ENCODE results near the gene ZSCAN18. TPM values are rescaled to one million over a fixed set of nuclear protein-coding genes. Genes with fewer than 3 reads are reported as not detected.

Gene ZSCAN18
- total and polyA plus RNA-seq, 11 donors, result 41.9 to 114 (median 71.8) TPM

- Histone ChIP-seq H3K4me3 (no peak overlapping the region), H3K4me1 (peaks cover 0 to 15% (median 5%) of the 10 kb centered on the region in 12 donors), H3K27ac (no peak overlapping the region), H3K27me3 (no peaks in the 10 kb centered on the region), H3K36me3 (no peaks in the 10 kb centered on the region), H3K9me3 (peaks cover 0 to 81% (median 22%) of the 10 kb centered on the region in 12 donors)
- intact Hi-C loops (cut with DNase I), result no loop called here
- 96 to 98% (median 97%) methylated on average over 15 to 16 of the region's 16 CpGs for WGBS, 4 donors
- no peak for ATAC-seq
- TF ChIP-seq CTCF (IDR thresholded peaks at IDR 0.05), result no peak
- no peak for TF ChIP-seq POLR2A (IDR thresholded peaks at IDR 0.05)
- no peak for DNase-seq
Measured at GRCh38 chr19:58052256-58052655, 45.8 kb downstream of the ZSCAN18 start.

- H3K27me3 ChIP-seq, result no peaks in the 10 kb centered on the region
- intact Hi-C loops (cut with DNase I), result no loop called here
- H3K9me3 ChIP-seq, result peaks cover 0 to 95% (median 53%) of the 10 kb centered on the region in 12 donors
- no peak overlapping the region for H3K27ac ChIP-seq
- no peaks in the 10 kb centered on the region for H3K36me3 ChIP-seq
- WGBS, 4 donors, result 90 to 95% (median 93%) methylated on average over 10 to 12 of the region's 12 CpGs
- no peak overlapping the region for H3K4me3 ChIP-seq
- TF ChIP-seq CTCF (IDR thresholded peaks at IDR 0.05) (no peak), POLR2A (IDR thresholded peaks at IDR 0.05) (no peak)
- DNase-seq, result no peak
- ATAC-seq, result no peak
- no peaks in the 10 kb centered on the region for H3K4me1 ChIP-seq
Measured at GRCh38 chr19:58047672-58048071, 50.4 kb downstream of the ZSCAN18 start.

GRCh38 chr19:58046856-58047255 is 51.2 kb downstream of the ZSCAN18 start:
- Histone ChIP-seq H3K27ac (no peak overlapping the region), H3K27me3 (no peaks in the 10 kb centered on the region), H3K4me1 (no peaks in the 10 kb centered on the region), H3K4me3 (no peak overlapping the region), H3K9me3 (peaks cover 0 to 96% (median 55%) of the 10 kb centered on the region in 12 donors), H3K36me3 (no peaks in the 10 kb centered on the region)
- DNase-seq (no peak), ATAC-seq (no peak)
- intact Hi-C loops (cut with DNase I), result no loop called here
- TF ChIP-seq CTCF (IDR thresholded peaks at IDR 0.05) (no peak), POLR2A (IDR thresholded peaks at IDR 0.05) (no peak)
- WGBS, 4 donors, result 81 to 94% (median 90%) methylated on average over 6 to 7 of the region's 7 CpGs

GRCh38 chr19:58045411-58046050 is 52.5 kb downstream of the ZSCAN18 start:
- no peak for ATAC-seq
- Histone ChIP-seq H3K4me1 (no peaks in the 10 kb centered on the region), H3K36me3 (no peaks in the 10 kb centered on the region), H3K9me3 (peaks cover 0 to 99% (median 57%) of the 10 kb centered on the region in 12 donors), H3K27ac (no peak overlapping the region), H3K4me3 (no peak overlapping the region), H3K27me3 (no peaks in the 10 kb centered on the region)
- intact Hi-C loops (cut with DNase I), result no loop called here
- WGBS, 4 donors, result 94 to 96% (median 96%) methylated on average over 18 to 24 of the region's 24 CpGs
- no peak for DNase-seq
- TF ChIP-seq CTCF (IDR thresholded peaks at IDR 0.05) (no peak), POLR2A (IDR thresholded peaks at IDR 0.05) (no peak)
